ENCODE data around the gene OR10C1.
A peak's percentile ranks its signal among the peaks of the same experiment; 100 is the strongest.
"Not testable (repeated sequence)": the region's sequence is repeated elsewhere in the genome, so short reads cannot be mapped to it uniquely, and the experiment has no call there.

Gene OR10C1

DNA sequence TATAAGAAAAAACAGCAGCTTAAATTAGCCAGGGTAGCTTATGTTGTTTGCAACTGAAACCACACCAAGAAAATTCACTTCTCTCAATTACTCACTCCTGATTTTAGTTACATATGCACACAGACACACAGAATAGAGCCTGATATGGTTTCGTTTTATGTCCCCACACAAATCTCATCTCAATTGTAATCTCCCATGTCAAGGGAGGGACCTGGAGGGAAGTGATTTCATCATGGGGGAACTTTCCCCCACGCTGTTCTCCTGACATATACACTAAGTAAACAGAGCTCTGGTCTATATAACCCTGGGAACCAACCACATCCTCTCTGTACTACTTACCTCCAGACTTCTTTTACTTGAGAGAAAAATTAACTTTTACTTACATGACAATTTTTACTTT is 14.5 kb upstream of the OR10C1 start:
- TF ChIP-seq, protein P1, sequence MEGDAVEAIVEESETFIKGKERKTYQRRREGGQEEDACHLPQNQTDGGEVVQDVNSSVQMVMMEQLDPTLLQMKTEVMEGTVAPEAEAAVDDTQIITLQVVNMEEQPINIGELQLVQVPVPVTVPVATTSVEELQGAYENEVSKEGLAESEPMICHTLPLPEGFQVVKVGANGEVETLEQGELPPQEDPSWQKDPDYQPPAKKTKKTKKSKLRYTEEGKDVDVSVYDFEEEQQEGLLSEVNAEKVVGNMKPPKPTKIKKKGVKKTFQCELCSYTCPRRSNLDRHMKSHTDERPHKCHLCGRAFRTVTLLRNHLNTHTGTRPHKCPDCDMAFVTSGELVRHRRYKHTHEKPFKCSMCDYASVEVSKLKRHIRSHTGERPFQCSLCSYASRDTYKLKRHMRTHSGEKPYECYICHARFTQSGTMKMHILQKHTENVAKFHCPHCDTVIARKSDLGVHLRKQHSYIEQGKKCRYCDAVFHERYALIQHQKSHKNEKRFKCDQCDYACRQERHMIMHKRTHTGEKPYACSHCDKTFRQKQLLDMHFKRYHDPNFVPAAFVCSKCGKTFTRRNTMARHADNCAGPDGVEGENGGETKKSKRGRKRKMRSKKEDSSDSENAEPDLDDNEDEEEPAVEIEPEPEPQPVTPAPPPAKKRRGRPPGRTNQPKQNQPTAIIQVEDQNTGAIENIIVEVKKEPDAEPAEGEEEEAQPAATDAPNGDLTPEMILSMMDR (conservative IDR thresholded peaks at IDR 0.05; ENCODE audit: low read depth, low read length) = no peak
- no peak for DNase-seq (ENCODE audit: low read depth)
- H3K4me3 ChIP-seq (ENCODE audit: low read depth, low read length) = no peak overlapping the region

DNA sequence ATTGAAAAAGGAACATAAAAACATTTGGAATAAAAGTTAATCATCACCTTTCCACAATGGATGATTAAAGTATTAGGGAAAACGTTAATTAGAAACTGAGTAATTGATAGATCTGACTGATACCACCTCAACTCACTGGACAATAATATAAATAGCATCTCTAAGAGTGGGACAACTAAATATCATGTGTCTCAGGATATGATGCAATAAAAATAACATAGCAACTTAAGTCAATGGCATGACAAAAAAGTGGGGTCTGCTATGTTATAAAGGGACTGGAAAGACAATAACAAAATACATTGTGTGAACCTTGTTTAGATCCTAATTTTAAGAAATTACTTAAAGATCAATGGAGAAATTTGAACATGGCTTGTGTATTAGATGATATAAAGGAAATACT is 14.0 kb upstream of the OR10C1 start:
- H3K4me3 ChIP-seq (ENCODE audit: low read depth, low read length) = no peak overlapping the region
- no peak for DNase-seq (ENCODE audit: low read depth)
- TF ChIP-seq, protein P1 (conservative IDR thresholded peaks at IDR 0.05; ENCODE audit: low read depth, low read length) = no peak

DNA sequence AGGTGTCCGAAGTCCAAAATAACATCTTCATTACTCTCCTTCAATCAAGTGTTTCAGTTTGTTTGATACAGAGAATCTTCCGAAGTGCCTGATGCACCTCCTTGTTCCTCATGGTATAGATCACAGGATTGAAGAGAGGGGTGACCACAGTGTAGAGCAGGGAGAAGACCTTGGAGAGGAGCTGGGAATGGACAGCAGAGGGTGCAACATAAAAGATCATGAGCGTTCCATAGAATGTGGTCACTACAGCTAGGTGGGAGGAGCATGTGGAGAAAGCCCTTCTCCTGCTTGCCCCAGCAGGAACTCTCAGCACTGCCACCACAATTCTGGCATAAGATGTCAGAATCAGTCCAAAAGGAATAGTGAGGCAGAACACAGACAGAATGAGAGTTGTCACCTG is 12.5 kb upstream of the OR10C1 start:
- TF ChIP-seq, protein P1 (conservative IDR thresholded peaks at IDR 0.05; ENCODE audit: low read depth, low read length) = no peak
- DNase-seq (ENCODE audit: low read depth) = no peak
- H3K4me3 ChIP-seq (ENCODE audit: low read depth, low read length) = no peak overlapping the region

DNA sequence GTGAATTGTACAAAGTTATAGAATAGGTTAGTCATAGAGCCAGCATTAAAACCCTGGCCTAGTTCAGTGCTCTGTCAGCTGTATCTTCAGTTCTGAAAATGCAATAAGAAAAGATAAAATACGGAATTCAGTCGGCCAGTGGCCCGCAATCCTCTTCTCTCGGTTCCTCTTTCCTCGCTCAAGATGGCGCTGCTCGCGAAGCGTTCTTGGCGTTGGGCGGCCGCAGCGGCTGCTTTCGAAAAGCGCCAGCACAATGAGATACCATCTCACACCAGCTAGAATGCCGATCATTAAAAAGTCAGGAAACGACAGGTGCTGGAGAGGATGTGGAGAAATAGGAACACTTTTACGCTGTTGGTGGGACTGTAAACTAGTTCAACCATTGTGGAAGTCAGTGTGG is 2.4 kb upstream of the OR10C1 start:
- not testable (repeated sequence) for H3K4me3 ChIP-seq (ENCODE audit: low read depth, low read length)

DNA sequence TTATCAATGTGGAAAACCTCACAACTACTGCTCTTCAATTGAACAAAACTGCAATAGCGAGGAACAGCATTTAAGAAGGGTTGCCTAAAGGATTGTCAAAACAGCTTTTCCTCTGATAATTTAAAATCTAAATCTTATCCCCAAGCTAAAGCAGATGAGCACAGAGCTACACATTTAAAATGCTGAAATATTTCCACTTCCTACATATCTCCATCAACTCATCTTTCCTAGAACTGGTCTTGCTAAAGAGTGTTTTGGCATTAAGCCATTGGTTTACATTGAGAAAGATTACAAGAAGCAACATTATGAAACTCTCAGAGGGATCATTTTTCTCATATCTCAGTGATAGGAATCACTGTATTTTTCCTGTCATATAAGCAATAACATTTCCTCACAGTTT is 3.6 kb downstream of the OR10C1 start:
- TF ChIP-seq, protein P1 (conservative IDR thresholded peaks at IDR 0.05; ENCODE audit: low read depth, low read length) = no peak
- no peak overlapping the region for H3K4me3 ChIP-seq (ENCODE audit: low read depth, low read length)
- DNase-seq (ENCODE audit: low read depth) = peak; percentile 1

More for the DNA sequence above, 2.4 kb upstream of the OR10C1 start:
- DNase-seq (ENCODE audit: low read depth) = not testable (repeated sequence)

DNA sequence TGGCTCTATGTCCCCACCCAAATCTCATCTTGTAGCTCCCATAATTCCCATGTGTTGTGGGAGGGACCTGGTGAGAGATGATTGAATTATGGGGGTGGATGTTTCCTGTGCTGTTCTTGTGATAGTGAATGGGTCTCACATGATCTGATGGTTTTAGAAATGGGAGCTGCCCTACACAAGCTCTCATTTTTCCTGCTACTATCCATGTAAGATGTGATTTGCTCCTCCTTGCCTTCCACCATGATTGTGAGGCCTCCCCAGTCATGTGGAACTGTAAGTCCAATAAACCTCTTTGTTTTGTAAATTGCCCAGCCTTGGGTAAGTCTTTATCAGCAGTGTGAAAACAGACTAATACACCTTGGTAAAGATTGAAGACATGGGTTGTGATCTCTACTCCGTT is 4.9 kb downstream of the OR10C1 start:
- not testable (repeated sequence) for H3K4me3 ChIP-seq (ENCODE audit: low read depth, low read length); DNase-seq (ENCODE audit: low read depth)

DNA sequence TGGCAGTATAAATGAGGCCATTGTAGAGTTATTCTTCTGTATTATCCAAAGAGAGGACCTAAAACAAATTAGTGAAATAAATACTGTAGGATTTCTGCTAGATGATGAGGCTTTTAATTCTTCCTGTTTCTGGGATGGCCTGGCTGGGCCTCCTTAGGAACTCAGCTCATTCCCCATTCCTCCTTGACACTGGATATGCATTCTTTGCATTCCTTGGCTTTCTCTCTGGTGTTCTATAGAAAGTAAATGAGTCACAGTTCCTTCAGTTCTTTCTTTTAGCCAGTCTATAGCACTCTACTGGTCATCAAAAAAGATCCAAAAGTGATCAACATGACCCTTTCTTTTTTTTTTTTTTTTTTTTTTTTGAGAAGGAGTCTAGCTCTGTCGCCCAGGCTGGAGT is 8.6 kb downstream of the OR10C1 start:
- DNase-seq (ENCODE audit: low read depth) = peak; percentile 0
- no peak overlapping the region for H3K4me3 ChIP-seq (ENCODE audit: low read depth, low read length)
- TF ChIP-seq, protein P1 (conservative IDR thresholded peaks at IDR 0.05; ENCODE audit: low read depth, low read length) = no peak

DNA sequence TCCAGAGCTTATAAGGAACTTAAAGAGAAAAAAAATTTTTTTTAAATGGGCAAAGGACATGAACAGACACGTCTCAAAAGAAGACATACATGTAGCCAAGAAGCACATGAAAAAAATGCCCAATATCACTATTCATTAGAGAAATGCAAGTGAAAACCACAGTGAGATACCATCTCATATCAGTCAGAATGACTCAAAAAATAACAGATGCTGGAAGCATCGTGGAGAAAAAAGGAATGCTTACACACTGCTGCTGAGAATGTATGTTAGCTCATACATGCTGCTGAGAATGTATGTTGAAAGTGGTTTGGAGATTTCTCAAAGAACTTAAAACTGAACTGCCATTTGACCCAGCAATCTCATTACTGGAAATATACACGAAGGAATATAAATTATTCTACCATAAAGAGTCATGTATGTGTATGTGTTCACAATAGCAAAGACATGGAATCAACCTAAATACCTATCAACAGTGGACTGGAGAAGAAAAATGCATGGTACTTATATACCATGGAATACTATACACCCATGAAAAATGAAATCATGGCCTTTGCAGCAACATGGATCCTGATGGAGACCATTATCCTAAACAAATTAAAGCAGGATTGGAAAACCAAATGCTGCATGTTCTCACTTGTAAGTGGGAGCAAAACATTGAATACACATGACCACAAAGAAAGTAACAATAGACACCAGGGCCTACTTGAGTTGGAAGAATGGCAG is 12.5 kb downstream of the OR10C1 start:
- TF ChIP-seq, protein P1 (conservative IDR thresholded peaks at IDR 0.05; ENCODE audit: low read depth, low read length) = no peak
- peak; percentile 2 for DNase-seq (ENCODE audit: low read depth)
- no peak overlapping the region for H3K4me3 ChIP-seq (ENCODE audit: low read depth, low read length)
